Neural cell (in vitro differentiated cells): ENCODE data around the gene UNKL. TPM values are rescaled to one million over a fixed set of nuclear protein-coding genes. Genes with fewer than 3 reads are reported as not detected.

Experiments
- H2AFZ ChIP-seq: fragments of 200-600, 300-800 bp; sonication (generic), shearing (Covaris generic); 2 replicates; pipeline ENCODE4 v1.6.0; 2014; ENCODE audit warnings: low read depth, mild to moderate bottlenecking, antibody characterized with exemption, low read length, moderate library complexity
- H3F3A ChIP-seq: fragments of 200-600 bp; shearing (Covaris generic); 2 replicates; pipeline ENCODE4 v1.6.1; 2016; ENCODE audit warnings: mild to moderate bottlenecking, moderate library complexity, mixed read lengths, antibody characterized with exemption, low read length; ENCODE audit not compliant: insufficient read depth, poor library complexity, severe bottlenecking
- H3K27ac ChIP-seq: fragments of 200-600, 300-800 bp; sonication (generic), shearing (Covaris generic); 2 replicates; pipeline ENCODE4 v1.5.1; 2014; ENCODE audit warnings: mild to moderate bottlenecking, low read length, moderate library complexity
- H3K27me3 ChIP-seq: fragments of 300-800, 200-600 bp; sonication (generic), shearing (Covaris generic); 2 replicates; pipeline ENCODE4 v1.6.0; 2014; ENCODE audit warnings: mild to moderate bottlenecking, low read depth, low read length, moderate library complexity; ENCODE audit not compliant: insufficient read depth
- H3K36me3 ChIP-seq: fragments of 300-800, 200-600 bp; sonication (generic), shearing (Covaris generic); 2 replicates; pipeline ENCODE4 v1.5.1; 2014; ENCODE audit warnings: mild to moderate bottlenecking, antibody characterized with exemption, low read length, moderate library complexity; ENCODE audit not compliant: insufficient read depth
- H3K4me2 ChIP-seq: fragments of 300-800, 200-600 bp; sonication (generic), shearing (Covaris generic); 2 replicates; pipeline ENCODE4 v1.6.0; 2014; ENCODE audit warnings: mild to moderate bottlenecking, low read length
- H3K4me3 ChIP-seq: fragments of 300-800, 200-600 bp; sonication (generic), shearing (Covaris generic); 2 replicates; pipeline ENCODE4 v1.5.1; 2014; ENCODE audit warnings: mild to moderate bottlenecking, low read length, moderate library complexity
- H3K79me2 ChIP-seq: fragments of 200-600 bp; shearing (Covaris generic); replicated peaks from 2 replicates; pipeline ENCODE4 v1.6.0; 2014; ENCODE audit warnings: mild to moderate bottlenecking, low read length, moderate library complexity; ENCODE audit not compliant: insufficient read depth
- H3K9ac ChIP-seq: fragments of 300-800, 200-600 bp; sonication (generic), shearing (Covaris generic); 2 replicates; pipeline ENCODE4 v1.6.1; 2016; ENCODE audit warnings: mild to moderate bottlenecking, low read length, mixed read lengths
- H3K9me2 ChIP-seq: fragments of 200-600 bp; shearing (Covaris generic); 2 replicates; pipeline ENCODE4 v1.6.1; 2016; ENCODE audit warnings: mild to moderate bottlenecking, low read length, mixed read lengths; ENCODE audit not compliant: insufficient read depth
- H3K9me3 ChIP-seq: fragments of 200-600, 300-800 bp; sonication (generic), shearing (Covaris generic); 2 replicates; pipeline ENCODE4 v1.6.1; 2016; ENCODE audit warnings: mild to moderate bottlenecking, mixed run types, low read length, moderate library complexity, mixed read lengths
- H4K20me1 ChIP-seq: fragments of 200-600 bp; shearing (Covaris generic); 2 replicates; pipeline ENCODE4 v1.6.1; 2016; ENCODE audit warnings: mild to moderate bottlenecking, mixed run types; ENCODE audit not compliant: insufficient read depth
- EP300 ChIP-seq: fragments of 450-650 bp; conservative IDR thresholded peaks from 2 replicates; pipeline ENCODE4 v1.6.1; 2014; ENCODE audit warnings: antibody characterized with exemption, mild to moderate bottlenecking, moderate library complexity; ENCODE audit not compliant: poor library complexity, severe bottlenecking
- EZH2 ChIP-seq: fragments of 200-600, 300-800 bp; shearing (Covaris generic), sonication (generic); IDR thresholded peaks from 2 replicates; pipeline ENCODE4 v1.6.1; 2014; ENCODE audit warnings: antibody characterized with exemption, low read length, borderline replicate concordance, mild to moderate bottlenecking; ENCODE audit not compliant: insufficient read depth, poor library complexity, severe bottlenecking
- MXI1 ChIP-seq: fragments of 450-650 bp; conservative IDR thresholded peaks from 2 replicates; pipeline ENCODE4 v1.6.1; 2014; ENCODE audit warnings: antibody characterized with exemption, mild to moderate bottlenecking; ENCODE audit not compliant: poor library complexity, severe bottlenecking
- POLR2AphosphoS5 ChIP-seq: IDR thresholded peaks from 2 replicates; pipeline ENCODE4 v1.6.1; 2012
- RAD21 ChIP-seq: fragments of 450-650 bp; conservative IDR thresholded peaks from 2 replicates; pipeline ENCODE4 v1.6.1; 2014; ENCODE audit warnings: antibody characterized with exemption, mild to moderate bottlenecking, moderate library complexity
- SMC3 ChIP-seq: fragments of 450-650 bp; conservative IDR thresholded peaks from 2 replicates; pipeline ENCODE4 v1.6.1; 2014; ENCODE audit warnings: antibody characterized with exemption, mild to moderate bottlenecking, moderate library complexity; ENCODE audit not compliant: poor library complexity
- TAF1 ChIP-seq: IDR thresholded peaks from 2 replicates; pipeline ENCODE4 v1.6.1; 2012; ENCODE audit warnings: low read depth
- polyA plus RNA-seq: library from polyadenylated mRNA; depleted of rRNA; stranded (reverse); fragments of >200 nt; gene quantifications from 2 replicates; pipeline ENCODE4 v1.2.3, GENCODE V29; 2014
- TF ChIP-seq, protein P1 (sequence below): IDR thresholded peaks from 2 replicates; pipeline ENCODE4 v1.6.1; 2012; ENCODE audit warnings: borderline replicate concordance
- TF ChIP-seq, protein P2 (sequence below): fragments of 450-650 bp; IDR thresholded peaks from 2 replicates; pipeline ENCODE4 v1.5.1; 2014; ENCODE audit warnings: antibody characterized with exemption, mild to moderate bottlenecking, moderate library complexity; ENCODE audit not compliant: poor library complexity, severe bottlenecking

Gene UNKL
- polyA plus RNA-seq, 1 donor from 2014 or later = 11.9 TPM

DNA sequence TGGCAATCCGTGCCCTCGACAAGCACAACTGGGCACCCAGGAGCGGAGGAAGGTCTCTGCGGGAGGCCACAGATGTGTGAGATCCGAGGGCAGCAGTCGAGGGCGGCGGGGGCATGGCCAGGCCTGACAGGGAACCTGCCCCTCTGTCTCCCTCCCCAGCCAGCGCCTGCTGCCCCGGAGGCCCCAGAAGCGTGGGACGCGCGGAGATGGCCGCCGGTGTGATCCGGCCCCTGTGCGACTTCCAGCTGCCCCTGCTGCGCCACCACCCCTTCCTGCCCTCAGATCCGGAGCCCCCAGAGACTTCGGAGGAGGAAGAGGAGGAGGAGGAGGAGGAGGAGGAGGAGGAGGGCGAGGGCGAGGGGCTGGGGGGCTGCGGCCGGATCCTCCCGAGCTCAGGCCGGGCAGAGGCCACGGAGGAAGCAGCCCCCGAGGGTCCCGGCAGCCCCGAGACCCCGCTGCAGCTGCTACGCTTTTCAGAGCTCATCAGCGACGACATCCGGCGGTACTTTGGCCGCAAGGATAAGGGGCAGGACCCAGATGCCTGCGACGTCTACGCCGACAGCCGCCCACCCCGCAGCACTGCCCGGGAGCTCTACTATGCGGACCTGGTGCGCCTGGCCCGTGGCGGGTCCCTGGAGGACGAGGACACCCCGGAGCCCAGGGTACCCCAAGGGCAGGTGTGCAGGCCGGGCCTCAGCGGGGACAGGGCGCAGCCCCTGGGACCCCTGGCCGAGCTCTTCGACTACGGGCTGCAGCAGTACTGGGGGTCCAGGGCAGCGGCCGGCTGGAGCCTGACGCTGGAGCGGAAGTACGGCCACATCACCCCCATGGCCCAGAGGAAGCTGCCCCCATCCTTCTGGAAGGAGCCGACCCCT is 18.1 kb upstream of the UNKL start:
- Histone ChIP-seq H3K9me2 (no peaks in the 10 kb centered on the region), H3K9ac (no peak overlapping the region), H3K27me3 (no peaks in the 10 kb centered on the region), H4K20me1 (no peaks in the 10 kb centered on the region), H3F3A (no peaks in the 10 kb centered on the region), H3K4me2 (no peak overlapping the region), H3K79me2 (no peaks in the 10 kb centered on the region), H3K4me3 (no peak overlapping the region), H3K36me3 (no peaks in the 10 kb centered on the region), H3K9me3 (no peaks in the 10 kb centered on the region), H3K27ac (no peak overlapping the region), H2AFZ (no peak overlapping the region)
- no peak for TF ChIP-seq TAF1
- TF ChIP-seq, protein P1, sequence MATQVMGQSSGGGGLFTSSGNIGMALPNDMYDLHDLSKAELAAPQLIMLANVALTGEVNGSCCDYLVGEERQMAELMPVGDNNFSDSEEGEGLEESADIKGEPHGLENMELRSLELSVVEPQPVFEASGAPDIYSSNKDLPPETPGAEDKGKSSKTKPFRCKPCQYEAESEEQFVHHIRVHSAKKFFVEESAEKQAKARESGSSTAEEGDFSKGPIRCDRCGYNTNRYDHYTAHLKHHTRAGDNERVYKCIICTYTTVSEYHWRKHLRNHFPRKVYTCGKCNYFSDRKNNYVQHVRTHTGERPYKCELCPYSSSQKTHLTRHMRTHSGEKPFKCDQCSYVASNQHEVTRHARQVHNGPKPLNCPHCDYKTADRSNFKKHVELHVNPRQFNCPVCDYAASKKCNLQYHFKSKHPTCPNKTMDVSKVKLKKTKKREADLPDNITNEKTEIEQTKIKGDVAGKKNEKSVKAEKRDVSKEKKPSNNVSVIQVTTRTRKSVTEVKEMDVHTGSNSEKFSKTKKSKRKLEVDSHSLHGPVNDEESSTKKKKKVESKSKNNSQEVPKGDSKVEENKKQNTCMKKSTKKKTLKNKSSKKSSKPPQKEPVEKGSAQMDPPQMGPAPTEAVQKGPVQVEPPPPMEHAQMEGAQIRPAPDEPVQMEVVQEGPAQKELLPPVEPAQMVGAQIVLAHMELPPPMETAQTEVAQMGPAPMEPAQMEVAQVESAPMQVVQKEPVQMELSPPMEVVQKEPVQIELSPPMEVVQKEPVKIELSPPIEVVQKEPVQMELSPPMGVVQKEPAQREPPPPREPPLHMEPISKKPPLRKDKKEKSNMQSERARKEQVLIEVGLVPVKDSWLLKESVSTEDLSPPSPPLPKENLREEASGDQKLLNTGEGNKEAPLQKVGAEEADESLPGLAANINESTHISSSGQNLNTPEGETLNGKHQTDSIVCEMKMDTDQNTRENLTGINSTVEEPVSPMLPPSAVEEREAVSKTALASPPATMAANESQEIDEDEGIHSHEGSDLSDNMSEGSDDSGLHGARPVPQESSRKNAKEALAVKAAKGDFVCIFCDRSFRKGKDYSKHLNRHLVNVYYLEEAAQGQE = no peak
- no peak for TF ChIP-seq MXI1
- TF ChIP-seq SMC3 = no peak
- TF ChIP-seq EZH2 = no peak
- no peak for TF ChIP-seq RAD21
- TF ChIP-seq POLR2AphosphoS5 = no peak
- TF ChIP-seq, protein P2, sequence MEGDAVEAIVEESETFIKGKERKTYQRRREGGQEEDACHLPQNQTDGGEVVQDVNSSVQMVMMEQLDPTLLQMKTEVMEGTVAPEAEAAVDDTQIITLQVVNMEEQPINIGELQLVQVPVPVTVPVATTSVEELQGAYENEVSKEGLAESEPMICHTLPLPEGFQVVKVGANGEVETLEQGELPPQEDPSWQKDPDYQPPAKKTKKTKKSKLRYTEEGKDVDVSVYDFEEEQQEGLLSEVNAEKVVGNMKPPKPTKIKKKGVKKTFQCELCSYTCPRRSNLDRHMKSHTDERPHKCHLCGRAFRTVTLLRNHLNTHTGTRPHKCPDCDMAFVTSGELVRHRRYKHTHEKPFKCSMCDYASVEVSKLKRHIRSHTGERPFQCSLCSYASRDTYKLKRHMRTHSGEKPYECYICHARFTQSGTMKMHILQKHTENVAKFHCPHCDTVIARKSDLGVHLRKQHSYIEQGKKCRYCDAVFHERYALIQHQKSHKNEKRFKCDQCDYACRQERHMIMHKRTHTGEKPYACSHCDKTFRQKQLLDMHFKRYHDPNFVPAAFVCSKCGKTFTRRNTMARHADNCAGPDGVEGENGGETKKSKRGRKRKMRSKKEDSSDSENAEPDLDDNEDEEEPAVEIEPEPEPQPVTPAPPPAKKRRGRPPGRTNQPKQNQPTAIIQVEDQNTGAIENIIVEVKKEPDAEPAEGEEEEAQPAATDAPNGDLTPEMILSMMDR = no peak
- TF ChIP-seq EP300 = no peak

DNA sequence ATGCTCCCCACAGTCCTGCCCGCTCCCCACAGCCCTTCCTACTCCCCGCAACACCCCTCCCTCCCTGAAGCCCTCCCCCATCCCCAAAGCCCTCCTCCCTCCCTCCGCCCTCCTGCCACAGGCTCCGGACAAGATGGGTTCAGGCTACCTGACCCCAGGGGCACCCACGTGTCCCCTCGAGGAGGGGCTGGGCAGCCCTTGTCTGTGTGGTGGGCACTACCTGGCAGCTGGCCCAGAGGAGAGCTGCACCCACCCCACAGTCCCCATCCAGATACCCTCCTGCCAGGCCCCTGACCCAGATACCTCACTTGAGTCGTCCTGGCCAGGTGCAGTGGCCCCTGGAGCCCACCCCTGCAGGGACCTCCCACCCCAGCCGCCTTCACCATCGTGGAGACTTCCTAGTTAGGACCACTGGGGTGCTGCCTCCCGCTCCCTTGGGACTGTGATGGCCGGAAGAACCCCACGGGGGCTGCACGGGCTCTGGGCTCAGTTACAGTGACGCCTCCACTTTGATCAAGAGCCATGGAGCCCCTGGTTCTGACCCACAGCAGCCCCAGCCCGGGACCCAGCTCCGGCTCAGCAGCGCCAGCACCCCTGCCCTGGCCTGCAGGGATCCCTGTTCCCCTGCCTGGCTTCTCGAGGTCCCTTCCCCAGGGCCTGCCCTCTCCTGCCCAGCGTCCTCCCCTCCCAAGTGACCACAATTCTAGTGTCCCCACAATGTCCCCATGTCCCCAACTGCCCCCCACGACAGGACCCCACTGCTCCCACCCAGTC is 17.2 kb upstream of the UNKL start:
- Histone ChIP-seq H3F3A (no peaks in the 10 kb centered on the region), H3K36me3 (no peaks in the 10 kb centered on the region), H3K4me3 (no peak overlapping the region), H3K9ac (no peak overlapping the region), H3K4me2 (no peak overlapping the region), H3K79me2 (no peaks in the 10 kb centered on the region), H3K27ac (no peak overlapping the region), H4K20me1 (no peaks in the 10 kb centered on the region), H3K27me3 (no peaks in the 10 kb centered on the region), H3K9me2 (no peaks in the 10 kb centered on the region), H3K9me3 (no peaks in the 10 kb centered on the region), H2AFZ (no peak overlapping the region)
- TF ChIP-seq EP300 = no peak
- TF ChIP-seq, protein P2 = no peak
- TF ChIP-seq MXI1 = no peak
- no peak for TF ChIP-seq POLR2AphosphoS5
- no peak for TF ChIP-seq TAF1
- TF ChIP-seq EZH2 = no peak
- no peak for TF ChIP-seq SMC3
- no peak for TF ChIP-seq RAD21
- TF ChIP-seq, protein P1 = no peak
